KOPT-K1 (cell line): ENCODE measurements around the gene HOATZ.

Experiments used
- H3K27ac ChIP-seq: fragments of 200-600 bp; sonication (generic); 2 replicates; pipeline ENCODE4 v1.5.1; 2016; ENCODE audit warnings: antibody characterized with exemption, mild to moderate bottlenecking, low read depth, low read length; ENCODE audit not compliant: poor library complexity, severe bottlenecking
- H3K36me3 ChIP-seq: fragments of 200-600 bp; sonication (generic); 2 replicates; pipeline ENCODE4 v1.5.1; 2017; ENCODE audit warnings: antibody characterized with exemption, mild to moderate bottlenecking, low read length, moderate library complexity; ENCODE audit not compliant: insufficient read depth
- H3K9me3 ChIP-seq: fragments of 200-600 bp; sonication (generic); 2 replicates; pipeline ENCODE4 v1.5.1; 2017; ENCODE audit warnings: antibody characterized with exemption, low read length, mild to moderate bottlenecking; ENCODE audit not compliant: insufficient read depth, poor library complexity, severe bottlenecking

HOATZ gene

GRCh38 chr11:111531687-111532364, 17.2 kb downstream of the HOATZ start:
- Histone ChIP-seq H3K27ac (no peak overlapping the region), H3K9me3 (no peaks in the 10 kb centered on the region), H3K36me3 (no peaks in the 10 kb centered on the region)

- no peak overlapping the region for H3K27ac ChIP-seq
- no peaks in the 10 kb centered on the region for H3K9me3 ChIP-seq
- no peaks in the 10 kb centered on the region for H3K36me3 ChIP-seq
Measured at GRCh38 chr11:111532365-111532709, 17.8 kb downstream of the HOATZ start.

GRCh38 chr11:111535281-111535680, 20.7 kb downstream of the HOATZ start:
- peaks cover 3% of the 10 kb centered on the region for H3K9me3 ChIP-seq
- no peak overlapping the region for H3K27ac ChIP-seq
- no peaks in the 10 kb centered on the region for H3K36me3 ChIP-seq

GRCh38 chr11:111537336-111537860, 22.8 kb downstream of the HOATZ start:
- Histone ChIP-seq H3K36me3 (no peaks in the 10 kb centered on the region), H3K27ac (no peak overlapping the region), H3K9me3 (peaks cover 5% of the 10 kb centered on the region)

GRCh38 chr11:111538407-111539114, 24.0 kb downstream of the HOATZ start:
- Histone ChIP-seq H3K27ac (no peak overlapping the region), H3K36me3 (no peaks in the 10 kb centered on the region), H3K9me3 (peaks cover 5% of the 10 kb centered on the region)

- Histone ChIP-seq H3K9me3 (peaks cover 5% of the 10 kb centered on the region), H3K36me3 (no peaks in the 10 kb centered on the region), H3K27ac (no peak overlapping the region)
Measured at GRCh38 chr11:111539426-111540113, 25.0 kb downstream of the HOATZ start.

GRCh38 chr11:111540114-111540936, 25.7 kb downstream of the HOATZ start, which contains the start of gene LAYN:
LAYN (plus strand) TSS chr11:111540720; CDS start chr11:111540844, 124 bp downstream.
- H3K9me3 ChIP-seq, result peaks cover 5% of the 10 kb centered on the region
- H3K36me3 ChIP-seq, result no peaks in the 10 kb centered on the region
- no peak within 1 kb of the TSS for H3K27ac ChIP-seq

GRCh38 chr11:111540937-111541253, 26.3 kb downstream of the HOATZ start:
- Histone ChIP-seq H3K27ac (no peak overlapping the region), H3K36me3 (no peaks in the 10 kb centered on the region), H3K9me3 (peaks cover 5% of the 10 kb centered on the region)

GRCh38 chr11:111541254-111542061, 26.9 kb downstream of the HOATZ start:
- H3K36me3 ChIP-seq, result no peaks in the 10 kb centered on the region
- H3K9me3 ChIP-seq, result peaks cover 5% of the 10 kb centered on the region
- no peak overlapping the region for H3K27ac ChIP-seq

GRCh38 chr11:111542606-111543275, 28.2 kb downstream of the HOATZ start:
- H3K9me3 ChIP-seq, result peaks cover 5% of the 10 kb centered on the region
- no peak overlapping the region for H3K27ac ChIP-seq
- no peaks in the 10 kb centered on the region for H3K36me3 ChIP-seq

- Histone ChIP-seq H3K36me3 (no peaks in the 10 kb centered on the region), H3K27ac (no peak overlapping the region), H3K9me3 (no peaks in the 10 kb centered on the region)
Measured at GRCh38 chr11:111548525-111548924, 33.9 kb downstream of the HOATZ start.

GRCh38 chr11:111549196-111549868, 34.8 kb downstream of the HOATZ start:
- no peaks in the 10 kb centered on the region for H3K9me3 ChIP-seq
- H3K36me3 ChIP-seq, result no peaks in the 10 kb centered on the region
- no peak overlapping the region for H3K27ac ChIP-seq

- no peak overlapping the region for H3K27ac ChIP-seq
Measured at GRCh38 chr11:111549869-111550203, 35.3 kb downstream of the HOATZ start.

More at GRCh38 chr11:111549869-111550203, 35.3 kb downstream of the HOATZ start:
- Histone ChIP-seq H3K36me3 (no peaks in the 10 kb centered on the region), H3K9me3 (no peaks in the 10 kb centered on the region)
